ENCODE results near the gene LRRC8E. TPM values are rescaled to one million over a fixed set of nuclear protein-coding genes. Genes with fewer than 3 reads are reported as not detected.
"Not testable (repeated sequence)": the region's sequence is repeated elsewhere in the genome, so short reads cannot be mapped to it uniquely, and the experiment has no call there.

LRRC8E gene
- total and polyA plus RNA-seq, 2 of the 8 experiments (the other 6 are each of a cell fraction or from before 2014, with no cell fraction given), result 2.7 to 2.9 TPM

DNA sequence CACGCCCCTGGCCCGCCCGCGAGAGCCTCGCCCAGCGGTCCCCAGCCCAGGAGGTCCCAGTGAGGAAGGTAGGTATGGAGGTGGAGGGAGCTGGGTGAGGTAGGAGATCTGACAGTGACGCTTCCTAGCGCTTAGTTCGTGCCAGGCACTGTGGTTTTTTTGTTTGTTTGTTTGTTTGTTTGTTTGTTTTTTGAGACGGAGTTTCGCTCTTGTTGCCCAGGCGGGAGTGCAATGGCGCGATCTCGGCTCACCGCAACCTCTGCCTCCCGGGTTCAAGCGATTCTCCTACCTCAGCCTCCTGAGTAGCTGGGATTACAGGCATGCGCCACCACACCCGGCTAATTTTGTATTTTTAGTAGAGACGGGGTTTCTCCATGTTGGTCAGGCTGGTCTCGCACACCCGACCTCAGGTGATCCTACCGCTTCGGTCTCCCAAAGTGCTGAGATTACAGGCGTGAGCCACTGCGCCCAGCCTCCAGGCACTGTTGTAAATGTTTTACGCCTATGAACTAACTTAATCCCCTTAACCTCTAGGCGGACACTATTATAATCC lies 29.8 kb downstream of the LRRC8E start:
- POLR2A ChIA-PET (ENCODE audit: partially characterized antibody), result interaction anchor here (0.6 to 10.6 kb wide), 12 partner anchors 9 to 61 kb away, joined by 3 to 106 read pairs (median 4); partner anchors contain the start of genes MAP2K7 and PRR36
- peaks cover 17 to 45% (median 39%) of the 10 kb centered on the region in 4 experiments; a peak in 6 of 7 replicates for H3K27me3 ChIP-seq (replicated peaks in 1 of 4; ENCODE audit: control insufficient read depth in 3 of 4, extremely low read depth in 1 of 4, insufficient read depth in 3 of 4, low read length in 3 of 4)

More for the DNA sequence above, 29.8 kb downstream of the LRRC8E start:
- H2AK5ac ChIP-seq (ENCODE audit: low read depth, low read length); H4K8ac ChIP-seq (ENCODE audit: extremely low read depth, insufficient read depth, low read length); H3K56ac ChIP-seq (replicated peaks; ENCODE audit: insufficient read length, low read depth, low read length); H3K79me2 ChIP-seq (ENCODE audit: control insufficient read depth in 1 of 2, insufficient read depth in 2 of 2, low read length in 2 of 2); H3K9ac ChIP-seq (replicated peaks in 1 of 4; ENCODE audit: extremely low read depth in 1 of 4, low read depth in 3 of 4, low read length in 3 of 4); H3K27ac ChIP-seq (ENCODE audit: low read depth, low read length); H3K4ac ChIP-seq (replicated peaks; ENCODE audit: insufficient read length, low read depth, low read length); H3K79me1 ChIP-seq (ENCODE audit: low read depth, low read length); H4K91ac ChIP-seq (replicated peaks; ENCODE audit: insufficient read length, low read length); H2BK20ac ChIP-seq (ENCODE audit: low read length); H3K23ac ChIP-seq (ENCODE audit: insufficient read length); H2BK15ac ChIP-seq (ENCODE audit: low read length); H2AFZ ChIP-seq (ENCODE audit: low read length); DNase-seq (ENCODE audit: low read depth in 1 of 2, low spot score in 2 of 2); H2BK120ac ChIP-seq (replicated peaks; ENCODE audit: low read depth, low read length); H4K20me1 ChIP-seq (replicated peaks in 1 of 2; ENCODE audit: control insufficient read depth in 1 of 2, insufficient read depth in 2 of 2, low read length in 2 of 2); H3K36me3 ChIP-seq (ENCODE audit: control insufficient read depth in 2 of 4, insufficient read depth in 4 of 4, low read length in 3 of 4); FAIRE-seq; H3K9me3 ChIP-seq (ENCODE audit: insufficient read depth in 2 of 2, low read depth in 1 of 2, low read length in 1 of 2); H4K5ac ChIP-seq (ENCODE audit: insufficient read length, low read depth, low read length); H3K14ac ChIP-seq (ENCODE audit: insufficient read length); H2BK5ac ChIP-seq (ENCODE audit: low read depth, low read length): not testable (repeated sequence)
- Histone ChIP-seq H3K4me2 (ENCODE audit: insufficient read depth in 1 of 2, low read depth in 2 of 2, low read length in 2 of 2) (peak overlapping the region; percentile 86 to 94), H2BK12ac (ENCODE audit: low read depth, low read length) (0 out of 2 replicates have a peak overlapping the region, but pooled peaks have one; percentile 50), H3K23me2 (ENCODE audit: low read depth, low read length) (peaks cover 21% of the 10 kb centered on the region), H3K18ac (ENCODE audit: extremely low read depth, low read length) (peak overlapping the region; percentile 38; the same call in 1 of the 2 replicates), H3K4me1 (replicated peaks in 1 of 4; ENCODE audit: control insufficient read depth in 3 of 4, insufficient read depth in 4 of 4, low read length in 3 of 4) (peaks cover 0 to 20% (median 12%) of the 10 kb centered on the region in 4 experiments; a peak in 5 of 7 replicates), H3K4me3 (ENCODE audit: extremely low read depth in 1 of 4, insufficient read depth in 2 of 4, low read depth in 3 of 4, low read length in 4 of 4) (peak overlapping the region; percentile 30 to 64 (median 48))
- CTCF ChIA-PET (ENCODE audit: partially characterized antibody), result interaction anchor here (0.6 to 9.0 kb wide), 18 partner anchors 8 to 334 kb away, joined by 3 to 112 read pairs (median 4); partner anchors contain the start of genes MAP2K7, PRR36 and TIMM44
- TF ChIP-seq PHF8 (conservative IDR thresholded peaks at IDR 0.05; ENCODE audit: low read depth, low read length), result 0 out of 2 replicates have a peak, but pooled peaks have one; percentile 3
- 54% methylated on average over 21 of the region's 29 CpGs; no CpG with 5 or more reads in 1 of the 2 experiments for WGBS, 2 experiments (ENCODE audit: extremely low coverage in 1 of 2, insufficient coverage in 1 of 2, insufficient read length in 1 of 2, insufficient replicate concordance in 2 of 2, low coverage in 1 of 2, low lambda C conversion rate in 2 of 2, missing lambda C conversion rate in 1 of 2)

Measured in H1 (cell line).